ENCODE results near the gene SLC30A3.
A peak's percentile ranks its signal among the peaks of the same experiment; 100 is the strongest.

The SLC30A3 gene

GRCh38 chr2:27285481-27285880 is 22.6 kb upstream of the SLC30A3 start:
- Histone ChIP-seq H3K27ac (no peak overlapping the region), H3K4me3 (no peak overlapping the region)
- no peak for DNase-seq (ENCODE audit: low spot score)
- TF ChIP-seq, protein P1, sequence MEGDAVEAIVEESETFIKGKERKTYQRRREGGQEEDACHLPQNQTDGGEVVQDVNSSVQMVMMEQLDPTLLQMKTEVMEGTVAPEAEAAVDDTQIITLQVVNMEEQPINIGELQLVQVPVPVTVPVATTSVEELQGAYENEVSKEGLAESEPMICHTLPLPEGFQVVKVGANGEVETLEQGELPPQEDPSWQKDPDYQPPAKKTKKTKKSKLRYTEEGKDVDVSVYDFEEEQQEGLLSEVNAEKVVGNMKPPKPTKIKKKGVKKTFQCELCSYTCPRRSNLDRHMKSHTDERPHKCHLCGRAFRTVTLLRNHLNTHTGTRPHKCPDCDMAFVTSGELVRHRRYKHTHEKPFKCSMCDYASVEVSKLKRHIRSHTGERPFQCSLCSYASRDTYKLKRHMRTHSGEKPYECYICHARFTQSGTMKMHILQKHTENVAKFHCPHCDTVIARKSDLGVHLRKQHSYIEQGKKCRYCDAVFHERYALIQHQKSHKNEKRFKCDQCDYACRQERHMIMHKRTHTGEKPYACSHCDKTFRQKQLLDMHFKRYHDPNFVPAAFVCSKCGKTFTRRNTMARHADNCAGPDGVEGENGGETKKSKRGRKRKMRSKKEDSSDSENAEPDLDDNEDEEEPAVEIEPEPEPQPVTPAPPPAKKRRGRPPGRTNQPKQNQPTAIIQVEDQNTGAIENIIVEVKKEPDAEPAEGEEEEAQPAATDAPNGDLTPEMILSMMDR (IDR thresholded peaks at IDR 0.05) = no peak

GRCh38 chr2:27284996-27285395 is 22.1 kb upstream of the SLC30A3 start:
- Histone ChIP-seq H3K27ac (no peak overlapping the region), H3K4me3 (no peak overlapping the region)
- no peak for DNase-seq (ENCODE audit: low spot score)
- TF ChIP-seq, protein P1 (IDR thresholded peaks at IDR 0.05) = no peak

GRCh38 chr2:27282892-27283291 is 20.0 kb upstream of the SLC30A3 start:
- Histone ChIP-seq H3K4me3 (no peak overlapping the region), H3K27ac (no peak overlapping the region)
- no peak for DNase-seq (ENCODE audit: low spot score)
- TF ChIP-seq, protein P1 (IDR thresholded peaks at IDR 0.05) = no peak

- TF ChIP-seq, protein P1 (IDR thresholded peaks at IDR 0.05) = no peak
- Histone ChIP-seq H3K27ac (peak within 1 kb of the TSS in 1 of 2 donors; percentile 6), H3K4me3 (no peak within 1 kb of the TSS)
- DNase-seq (ENCODE audit: low spot score) = no peak
Observed at GRCh38 chr2:27281855-27282559, 19.2 kb upstream of the SLC30A3 start, which contains the start of gene TRIM54. Gene TRIM54 (plus strand): TSS chr2:27282429. CDS start chr2:27282732, 303 bp downstream.

DNA sequence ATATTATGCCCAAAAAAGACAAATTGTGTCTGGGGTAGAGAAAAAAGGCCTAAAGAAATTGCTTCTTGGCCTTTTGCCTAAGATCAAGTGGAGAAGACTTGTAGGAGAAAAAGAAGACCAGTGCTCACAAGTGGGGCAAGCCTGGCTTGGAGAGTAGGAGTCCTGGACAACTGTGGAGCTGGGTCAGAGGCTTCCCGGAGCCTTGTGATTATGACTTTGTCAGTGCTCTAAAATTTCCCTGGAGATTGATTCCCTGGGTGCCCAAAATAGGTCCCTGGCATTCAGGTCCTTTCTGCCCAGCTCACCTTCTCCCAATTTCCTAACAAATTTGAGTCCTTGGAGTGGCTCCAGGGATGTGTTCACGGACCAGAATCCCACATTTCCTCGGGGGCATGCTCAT is 18.6 kb upstream of the SLC30A3 start:
- TF ChIP-seq, protein P1 (IDR thresholded peaks at IDR 0.05) = no peak
- H3K4me3 ChIP-seq = no peak overlapping the region
- no peak for DNase-seq (ENCODE audit: low spot score)
- H3K27ac ChIP-seq = peak overlapping the region in 1 of 2 donors; percentile 6

DNA sequence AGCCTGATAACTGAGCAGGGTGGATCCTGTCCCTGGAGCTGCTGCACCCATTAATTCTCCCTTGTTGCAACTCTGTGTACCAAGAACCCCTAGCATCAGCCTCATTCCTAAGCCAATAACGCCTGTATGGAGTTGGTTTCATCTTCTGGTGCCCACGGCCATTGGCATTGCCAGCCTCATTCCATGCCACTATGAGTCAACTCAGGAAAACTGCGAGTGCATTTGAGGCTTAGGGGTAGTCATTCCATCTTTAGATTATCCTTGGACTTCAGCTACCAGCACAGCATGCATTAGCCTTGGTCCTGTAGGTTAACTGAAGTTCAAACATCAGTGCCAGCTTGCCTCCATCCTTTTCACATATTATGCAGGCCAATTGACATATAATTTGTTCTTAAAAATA is 18.0 kb upstream of the SLC30A3 start:
- Histone ChIP-seq H3K27ac (no peak overlapping the region), H3K4me3 (no peak overlapping the region)
- DNase-seq (ENCODE audit: low spot score) = no peak
- TF ChIP-seq, protein P1 (IDR thresholded peaks at IDR 0.05) = no peak

- TF ChIP-seq, protein P1 (IDR thresholded peaks at IDR 0.05) = no peak
- DNase-seq (ENCODE audit: low spot score) = no peak
- Histone ChIP-seq H3K4me3 (no peak overlapping the region), H3K27ac (no peak overlapping the region)
Observed at GRCh38 chr2:27278010-27278409, 15.2 kb upstream of the SLC30A3 start.

Data from coronary artery (tissue), 2 donors.